HEK293T (cell line): ENCODE data around the gene KRT7.

Experiments
- ARNT ChIP-seq: fragments of 450-650 bp; IDR thresholded peaks from 2 replicates; pipeline ENCODE4 v1.6.1; 2017; ENCODE audit warnings: mild to moderate bottlenecking
- CTBP1 ChIP-seq: fragments of 450-650 bp; IDR thresholded peaks from 2 replicates; pipeline ENCODE4 v1.6.1; 2016; ENCODE audit warnings: borderline replicate concordance
- FOXA1 ChIP-seq: fragments of 450-650 bp; IDR thresholded peaks from 2 replicates; pipeline ENCODE4 v1.6.1; 2016; ENCODE audit warnings: mild to moderate bottlenecking
- FOXM1 ChIP-seq: fragments of 450-650 bp; IDR thresholded peaks from 2 replicates; pipeline ENCODE4 v1.6.1; 2017; ENCODE audit warnings: mild to moderate bottlenecking, borderline replicate concordance
- HDGF ChIP-seq: fragments of 450-650 bp; IDR thresholded peaks from 2 replicates; pipeline ENCODE4 v1.6.1; 2017; ENCODE audit warnings: antibody characterized with exemption, borderline replicate concordance
- L3MBTL2 ChIP-seq: fragments of 450-650 bp; conservative IDR thresholded peaks from 2 replicates; pipeline ENCODE4 v1.6.1; 2016; ENCODE audit warnings: mild to moderate bottlenecking
- SP1 ChIP-seq: fragments of 450-650 bp; IDR thresholded peaks from 2 replicates; pipeline ENCODE4 v1.6.1; 2017
- SUZ12 ChIP-seq: fragments of 450-650 bp; IDR thresholded peaks from 2 replicates; pipeline ENCODE4 v1.6.1; 2016; ENCODE audit warnings: mild to moderate bottlenecking

DNA sequence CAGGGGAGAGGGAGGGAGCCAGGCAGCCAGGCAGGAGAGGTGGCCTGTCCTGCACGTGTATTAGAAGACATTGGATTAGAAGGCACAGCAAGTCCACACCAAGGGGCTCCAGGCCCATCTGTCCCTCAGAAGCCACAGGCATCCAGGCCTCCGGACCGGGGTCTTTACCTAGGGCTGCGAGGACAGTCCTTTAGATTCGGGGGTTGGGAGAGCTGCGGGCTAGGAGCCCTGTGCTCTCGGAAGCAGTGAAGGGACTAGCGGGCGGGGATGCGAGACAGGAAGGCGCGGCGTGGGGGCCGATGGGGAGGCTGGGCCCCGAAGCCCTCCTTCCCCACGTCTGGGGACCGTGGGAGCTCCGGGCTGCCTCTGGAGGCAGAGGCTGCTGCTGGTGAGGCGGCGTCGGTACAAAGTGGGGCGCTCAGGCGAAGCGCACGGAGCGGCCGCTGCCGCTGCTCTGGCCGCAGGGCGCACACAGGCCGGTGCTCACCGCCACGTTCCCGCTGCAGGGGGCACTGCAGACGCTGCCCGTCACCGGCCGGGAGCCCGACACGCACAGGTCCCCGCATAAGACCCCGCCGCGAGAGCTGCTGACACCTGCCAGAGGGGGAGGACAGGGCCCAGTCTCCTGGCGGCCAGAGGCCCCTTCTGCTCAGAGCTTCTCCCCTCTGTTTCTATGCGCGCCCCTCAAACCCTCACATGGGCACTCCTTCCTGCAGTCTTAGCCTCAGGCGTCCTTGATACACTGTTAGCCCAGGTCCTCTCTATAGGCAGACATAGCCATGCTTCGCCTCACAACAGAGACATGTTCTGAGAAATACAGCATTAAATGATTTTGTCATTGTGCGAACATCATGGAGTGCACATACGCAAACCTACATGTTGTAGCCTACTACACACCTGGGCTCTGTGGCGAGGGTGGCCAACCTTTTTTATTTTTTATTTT, 17.3 kb downstream of the KRT7 start:
- TF ChIP-seq L3MBTL2 (no peak), FOXM1 (no peak), HDGF (no peak), CTBP1 (no peak), FOXA1 (no peak), ARNT (no peak), SP1 (no peak), SUZ12 (no peak)
